SK-N-MC (cell line): ENCODE measurements around the gene TUFM.

Experiments
- EZH2 ChIP-seq: fragments of 200-600 bp; sonication (generic); IDR thresholded peaks from one replicate; pipeline ENCODE4 v1.6.1; 2017; ENCODE audit warnings: antibody characterized with exemption
- FOXP2 ChIP-seq: optimal IDR thresholded peaks from 2 replicates; pipeline ENCODE3; 2011; ENCODE audit warnings: mild to moderate bottlenecking, moderate library complexity; ENCODE audit not compliant: insufficient read depth; ENCODE audit errors: extremely low read length, control extremely low read depth
- POLR2AphosphoS5 ChIP-seq: IDR thresholded peaks from 2 replicates; pipeline ENCODE4 v1.6.1; 2012; ENCODE audit warnings: mild to moderate bottlenecking, low read depth, low read length, borderline replicate concordance

- TF ChIP-seq EZH2 (no peak), POLR2AphosphoS5 (no peak), FOXP2 (no peak)
These were observed 47.1 kb upstream of the TUFM start for GRCh38 chr16:28893291-28893690.
